Subcutaneous adipose tissue (tissue), 4 donors: Measurements from ENCODE around the gene CCR2. TPM values are rescaled to one million over a fixed set of nuclear protein-coding genes. Genes with fewer than 3 reads are reported as not detected.

Experiments
- total RNA-seq, 4 donors: library from RNA; depleted of rRNA; stranded (reverse); fragments of >200 nt; gene quantifications; one replicate each; pipeline ENCODE4 v1.1.0, GENCODE V29; 2016
- TF ChIP-seq, protein P1 (sequence below): fragments of 450-650 bp; IDR thresholded peaks from one replicate; pipeline ENCODE4 v1.5.1; 2016; ENCODE audit warnings: low read depth, mild to moderate bottlenecking, control low read depth, antibody characterized with exemption, moderate library complexity

CCR2 gene
- total RNA-seq, 4 donors from 2014 or later = 1.3 to 3.4 (median 1.8) TPM

DNA sequence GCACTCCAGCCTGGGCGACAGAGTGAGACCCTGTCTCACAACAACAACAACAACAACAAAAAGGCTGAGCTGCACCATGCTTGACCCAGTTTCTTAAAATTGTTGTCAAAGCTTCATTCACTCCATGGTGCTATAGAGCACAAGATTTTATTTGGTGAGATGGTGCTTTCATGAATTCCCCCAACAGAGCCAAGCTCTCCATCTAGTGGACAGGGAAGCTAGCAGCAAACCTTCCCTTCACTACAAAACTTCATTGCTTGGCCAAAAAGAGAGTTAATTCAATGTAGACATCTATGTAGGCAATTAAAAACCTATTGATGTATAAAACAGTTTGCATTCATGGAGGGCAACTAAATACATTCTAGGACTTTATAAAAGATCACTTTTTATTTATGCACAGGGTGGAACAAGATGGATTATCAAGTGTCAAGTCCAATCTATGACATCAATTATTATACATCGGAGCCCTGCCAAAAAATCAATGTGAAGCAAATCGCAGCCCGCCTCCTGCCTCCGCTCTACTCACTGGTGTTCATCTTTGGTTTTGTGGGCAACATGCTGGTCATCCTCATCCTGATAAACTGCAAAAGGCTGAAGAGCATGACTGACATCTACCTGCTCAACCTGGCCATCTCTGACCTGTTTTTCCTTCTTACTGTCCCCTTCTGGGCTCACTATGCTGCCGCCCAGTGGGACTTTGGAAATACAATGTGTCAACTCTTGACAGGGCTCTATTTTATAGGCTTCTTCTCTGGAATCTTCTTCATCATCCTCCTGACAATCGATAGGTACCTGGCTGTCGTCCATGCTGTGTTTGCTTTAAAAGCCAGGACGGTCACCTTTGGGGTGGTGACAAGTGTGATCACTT is 18.8 kb downstream of the CCR2 start:
- TF ChIP-seq, protein P1, sequence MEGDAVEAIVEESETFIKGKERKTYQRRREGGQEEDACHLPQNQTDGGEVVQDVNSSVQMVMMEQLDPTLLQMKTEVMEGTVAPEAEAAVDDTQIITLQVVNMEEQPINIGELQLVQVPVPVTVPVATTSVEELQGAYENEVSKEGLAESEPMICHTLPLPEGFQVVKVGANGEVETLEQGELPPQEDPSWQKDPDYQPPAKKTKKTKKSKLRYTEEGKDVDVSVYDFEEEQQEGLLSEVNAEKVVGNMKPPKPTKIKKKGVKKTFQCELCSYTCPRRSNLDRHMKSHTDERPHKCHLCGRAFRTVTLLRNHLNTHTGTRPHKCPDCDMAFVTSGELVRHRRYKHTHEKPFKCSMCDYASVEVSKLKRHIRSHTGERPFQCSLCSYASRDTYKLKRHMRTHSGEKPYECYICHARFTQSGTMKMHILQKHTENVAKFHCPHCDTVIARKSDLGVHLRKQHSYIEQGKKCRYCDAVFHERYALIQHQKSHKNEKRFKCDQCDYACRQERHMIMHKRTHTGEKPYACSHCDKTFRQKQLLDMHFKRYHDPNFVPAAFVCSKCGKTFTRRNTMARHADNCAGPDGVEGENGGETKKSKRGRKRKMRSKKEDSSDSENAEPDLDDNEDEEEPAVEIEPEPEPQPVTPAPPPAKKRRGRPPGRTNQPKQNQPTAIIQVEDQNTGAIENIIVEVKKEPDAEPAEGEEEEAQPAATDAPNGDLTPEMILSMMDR = no peak

DNA sequence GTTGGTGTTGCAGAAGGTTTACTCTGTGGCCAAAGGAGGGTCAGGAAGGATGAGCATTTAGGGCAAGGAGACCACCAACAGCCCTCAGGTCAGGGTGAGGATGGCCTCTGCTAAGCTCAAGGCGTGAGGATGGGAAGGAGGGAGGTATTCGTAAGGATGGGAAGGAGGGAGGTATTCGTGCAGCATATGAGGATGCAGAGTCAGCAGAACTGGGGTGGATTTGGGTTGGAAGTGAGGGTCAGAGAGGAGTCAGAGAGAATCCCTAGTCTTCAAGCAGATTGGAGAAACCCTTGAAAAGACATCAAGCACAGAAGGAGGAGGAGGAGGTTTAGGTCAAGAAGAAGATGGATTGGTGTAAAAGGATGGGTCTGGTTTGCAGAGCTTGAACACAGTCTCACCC is 20.8 kb downstream of the CCR2 start:
- TF ChIP-seq, protein P1 = no peak

DNA sequence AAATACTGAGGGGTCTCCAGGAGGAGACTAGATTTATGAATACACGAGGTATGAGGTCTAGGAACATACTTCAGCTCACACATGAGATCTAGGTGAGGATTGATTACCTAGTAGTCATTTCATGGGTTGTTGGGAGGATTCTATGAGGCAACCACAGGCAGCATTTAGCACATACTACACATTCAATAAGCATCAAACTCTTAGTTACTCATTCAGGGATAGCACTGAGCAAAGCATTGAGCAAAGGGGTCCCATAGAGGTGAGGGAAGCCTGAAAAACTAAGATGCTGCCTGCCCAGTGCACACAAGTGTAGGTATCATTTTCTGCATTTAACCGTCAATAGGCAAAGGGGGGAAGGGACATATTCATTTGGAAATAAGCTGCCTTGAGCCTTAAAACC is 21.3 kb downstream of the CCR2 start:
- TF ChIP-seq, protein P1 = no peak

DNA sequence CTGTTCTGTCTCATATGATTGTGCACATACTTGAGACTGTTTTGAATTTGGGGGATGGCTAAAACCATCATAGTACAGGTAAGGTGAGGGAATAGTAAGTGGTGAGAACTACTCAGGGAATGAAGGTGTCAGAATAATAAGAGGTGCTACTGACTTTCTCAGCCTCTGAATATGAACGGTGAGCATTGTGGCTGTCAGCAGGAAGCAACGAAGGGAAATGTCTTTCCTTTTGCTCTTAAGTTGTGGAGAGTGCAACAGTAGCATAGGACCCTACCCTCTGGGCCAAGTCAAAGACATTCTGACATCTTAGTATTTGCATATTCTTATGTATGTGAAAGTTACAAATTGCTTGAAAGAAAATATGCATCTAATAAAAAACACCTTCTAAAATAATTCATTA is 21.9 kb downstream of the CCR2 start:
- TF ChIP-seq, protein P1 = no peak

DNA sequence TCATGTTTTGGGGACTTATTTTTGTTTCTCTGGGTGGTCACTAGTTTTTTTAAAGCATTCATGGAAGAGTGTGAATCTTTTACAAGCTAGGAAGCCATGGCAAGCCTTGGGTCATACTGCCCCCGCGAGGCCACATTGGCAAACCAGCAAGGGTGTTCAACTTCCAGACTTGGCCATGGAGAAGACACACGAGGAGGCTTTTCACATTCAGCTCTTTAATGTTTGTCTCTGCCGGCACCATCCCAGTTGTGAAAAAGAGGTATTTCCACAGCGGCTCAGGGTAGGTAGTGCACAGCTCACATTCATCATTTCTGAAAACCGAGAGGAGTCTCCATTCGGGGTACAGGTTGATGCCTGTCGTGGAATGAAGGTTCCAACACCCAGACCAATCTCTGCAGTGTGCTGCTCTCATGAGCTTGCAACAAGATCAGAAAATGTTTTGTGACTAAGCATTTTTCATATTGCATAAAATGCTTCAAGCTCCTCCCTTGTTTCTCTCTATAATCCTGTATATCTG is 24.6 kb downstream of the CCR2 start:
- TF ChIP-seq, protein P1 = no peak

DNA sequence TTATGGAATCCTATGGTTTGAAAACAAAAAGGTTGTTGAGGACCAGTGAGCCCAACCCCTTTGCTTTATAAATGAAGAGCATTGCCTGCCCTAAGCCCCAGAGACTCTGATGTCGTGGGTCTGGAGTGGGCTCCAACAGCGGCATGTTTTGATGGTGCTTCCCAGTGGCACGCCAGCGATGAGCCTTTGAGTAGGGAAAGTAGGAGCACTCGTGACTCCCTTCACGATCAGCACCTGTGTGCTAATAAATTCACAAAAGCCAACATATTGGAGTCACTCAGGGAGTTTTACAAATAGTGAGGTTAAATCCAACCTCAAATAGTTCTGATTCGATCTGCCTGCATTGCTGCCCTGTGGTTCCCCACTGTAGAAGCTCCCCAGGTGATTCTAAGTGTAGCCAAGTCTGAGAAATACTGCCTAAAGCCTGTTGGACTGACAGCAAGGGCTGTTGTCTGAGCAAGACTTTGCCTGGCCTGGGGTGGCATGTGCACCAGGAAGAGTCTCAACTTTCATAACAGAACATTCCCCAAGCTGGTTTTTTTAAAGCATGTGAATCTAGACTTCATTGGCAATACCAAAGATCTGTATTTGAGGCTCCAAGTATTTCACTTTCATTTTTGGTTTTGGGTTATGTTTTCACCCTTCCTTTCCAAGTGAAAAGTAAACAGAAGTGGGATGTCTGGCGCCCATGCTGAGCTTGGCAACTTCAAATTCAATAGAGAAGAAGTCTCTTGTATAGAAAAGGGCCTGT is 26.7 kb downstream of the CCR2 start:
- TF ChIP-seq, protein P1 = no peak

DNA sequence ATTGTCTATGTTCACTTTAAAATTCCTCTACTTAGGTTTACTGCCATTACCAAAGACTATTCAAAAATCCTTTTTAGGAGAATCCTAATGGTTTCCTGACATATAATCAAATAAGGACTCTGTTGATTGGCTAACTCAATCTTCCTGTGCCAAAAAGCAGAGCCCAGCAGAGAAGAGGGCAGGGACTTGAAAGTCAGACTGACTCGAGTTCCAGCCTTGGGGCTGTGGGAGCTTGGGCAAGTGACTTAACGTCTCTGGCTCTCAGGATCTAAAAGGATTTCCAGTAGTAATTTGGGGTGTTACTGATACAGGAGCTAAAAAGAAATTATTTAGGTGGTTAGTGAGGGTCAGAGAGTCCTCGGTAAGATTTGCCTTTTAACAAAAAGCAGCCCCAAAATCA is 27.7 kb downstream of the CCR2 start:
- TF ChIP-seq, protein P1 = no peak
